A673 (cell line): ENCODE data around the gene FBLN2.

ENCODE experiments used
- EZH2 ChIP-seq: fragments of 200-600 bp; sonication (generic); IDR thresholded peaks from 2 replicates; pipeline ENCODE4 v1.6.1; 2017; ENCODE audit warnings: borderline replicate concordance, low read depth, mild to moderate bottlenecking, mixed read lengths, antibody characterized with exemption, low read length; ENCODE audit not compliant: poor library complexity, severe bottlenecking
- TF ChIP-seq, protein P1 (sequence below): fragments of 300-800, 200-600 bp; sonication (generic); conservative IDR thresholded peaks from 2 replicates; pipeline ENCODE4 v1.5.1; 2017; ENCODE audit warnings: low read depth, mild to moderate bottlenecking, antibody characterized with exemption, low read length, moderate library complexity, mixed read lengths

DNA sequence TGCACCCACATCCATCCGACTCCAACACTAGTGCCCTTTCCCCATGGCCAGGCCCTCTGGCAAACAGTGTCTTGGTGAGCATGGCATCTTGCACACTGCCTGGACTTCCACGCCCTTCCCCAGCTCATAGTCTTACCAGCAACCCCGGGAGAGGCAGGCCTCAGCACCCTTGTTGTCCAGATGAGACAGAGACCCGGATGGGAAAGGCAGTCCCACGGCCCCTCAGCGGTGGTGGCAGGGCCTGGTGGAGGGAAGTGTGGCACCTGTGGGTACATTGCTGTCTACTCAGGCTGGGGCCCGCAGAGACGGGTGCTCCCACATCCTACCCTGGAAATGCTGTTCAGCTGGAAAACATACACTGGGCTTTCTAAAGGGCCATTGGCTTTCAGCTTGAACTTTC, 40.4 kb upstream of the FBLN2 start:
- TF ChIP-seq, protein P1, sequence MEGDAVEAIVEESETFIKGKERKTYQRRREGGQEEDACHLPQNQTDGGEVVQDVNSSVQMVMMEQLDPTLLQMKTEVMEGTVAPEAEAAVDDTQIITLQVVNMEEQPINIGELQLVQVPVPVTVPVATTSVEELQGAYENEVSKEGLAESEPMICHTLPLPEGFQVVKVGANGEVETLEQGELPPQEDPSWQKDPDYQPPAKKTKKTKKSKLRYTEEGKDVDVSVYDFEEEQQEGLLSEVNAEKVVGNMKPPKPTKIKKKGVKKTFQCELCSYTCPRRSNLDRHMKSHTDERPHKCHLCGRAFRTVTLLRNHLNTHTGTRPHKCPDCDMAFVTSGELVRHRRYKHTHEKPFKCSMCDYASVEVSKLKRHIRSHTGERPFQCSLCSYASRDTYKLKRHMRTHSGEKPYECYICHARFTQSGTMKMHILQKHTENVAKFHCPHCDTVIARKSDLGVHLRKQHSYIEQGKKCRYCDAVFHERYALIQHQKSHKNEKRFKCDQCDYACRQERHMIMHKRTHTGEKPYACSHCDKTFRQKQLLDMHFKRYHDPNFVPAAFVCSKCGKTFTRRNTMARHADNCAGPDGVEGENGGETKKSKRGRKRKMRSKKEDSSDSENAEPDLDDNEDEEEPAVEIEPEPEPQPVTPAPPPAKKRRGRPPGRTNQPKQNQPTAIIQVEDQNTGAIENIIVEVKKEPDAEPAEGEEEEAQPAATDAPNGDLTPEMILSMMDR = no peak
- TF ChIP-seq EZH2 = no peak
